ENCODE measurements around the gene CCDC9. TPM values are rescaled to one million over a fixed set of nuclear protein-coding genes. Genes with fewer than 3 reads are reported as not detected.
A peak's percentile ranks its signal among the peaks of the same experiment; 100 is the strongest.

The CCDC9 gene
- total and polyA plus RNA-seq, 2 of the 13 experiments (the other 11 are each of a cell fraction or from before 2014, with no cell fraction given) = 2.9 to 6.3 TPM

GRCh38 chr19:47226426-47227351, 29.6 kb upstream of the CCDC9 start (continued):
- TF ChIP-seq ZNF142 (CRISPR knock-in tag; IDR thresholded peaks at IDR 0.05) (peak; percentile 20; the same call in 1 of the 2 replicates), ZSCAN21 (CRISPR knock-in tag; IDR thresholded peaks at IDR 0.05; ENCODE audit: borderline replicate concordance) (0 out of 2 replicates have a peak, but pooled peaks have one; percentile 26), ZNF605 (CRISPR knock-in tag; IDR thresholded peaks at IDR 0.05) (peak; percentile 25; the same call in 1 of the 2 replicates), IRF2 (CRISPR knock-in tag; IDR thresholded peaks at IDR 0.05) (peak; percentile 54; the same call in 1 of the 2 replicates), ZBED4 (CRISPR knock-in tag; IDR thresholded peaks at IDR 0.05; ENCODE audit: borderline replicate concordance) (0 out of 2 replicates have a peak, but pooled peaks have one; percentile 3), SIN3B (IDR thresholded peaks at IDR 0.05; ENCODE audit: low read length) (no peak), HDAC6 (IDR thresholded peaks at IDR 0.05; ENCODE audit: low read depth, low read length) (no peak), ZNF451 (CRISPR knock-in tag; IDR thresholded peaks at IDR 0.05) (0 out of 2 replicates have a peak, but pooled peaks have one; percentile 11), HCFC1 (IDR thresholded peaks at IDR 0.05; ENCODE audit: low read depth, low read length) (no peak), KLF12 (CRISPR knock-in tag; IDR thresholded peaks at IDR 0.05; ENCODE audit: borderline replicate concordance) (peak; percentile 39), DRAP1 (CRISPR knock-in tag; IDR thresholded peaks at IDR 0.05) (peak; percentile 66), ZNF224 (CRISPR knock-in tag; IDR thresholded peaks at IDR 0.05) (peak; percentile 10; the same call in 1 of the 2 replicates), ZNF780A (CRISPR knock-in tag; IDR thresholded peaks at IDR 0.05) (no peak), ERF (CRISPR knock-in tag; IDR thresholded peaks at IDR 0.05) (no peak), FOXC1 (CRISPR knock-in tag; IDR thresholded peaks at IDR 0.05; ENCODE audit: borderline replicate concordance) (peak; percentile 69; the same call in 1 of the 2 replicates), CTCF (CRISPR knock-in tag; IDR thresholded peaks at IDR 0.05) (peak; percentile 39)
